Hypothalamus (tissue), 51 donors: Measurements from ENCODE around the gene EZR.

Experiments
- DNase-seq, 51 donors: peaks; one replicate each; lab custom pipeline; 2025; lab: John Stamatoyannopoulos, UW

The EZR gene

GRCh38 chr6:158819977-158820622 lies 932 bp upstream of the EZR start:
- DNase-seq, result no peak

- peak in 27 of 51 donors; percentile 13 to 61 (median 44) for DNase-seq
Observed at GRCh38 chr6:158818581-158819212, 471 bp downstream of the EZR start.

- DNase-seq, result peak in 38 of 51 donors; percentile 10 to 73 (median 48)
Observed at GRCh38 chr6:158817728-158818580, 1.2 kb downstream of the EZR start.

- peak in 5 of 51 donors; percentile 8 to 46 (median 13) for DNase-seq
Observed at GRCh38 chr6:158816803-158817727, 2.1 kb downstream of the EZR start.

GRCh38 chr6:158816329-158816728 lies 2.8 kb downstream of the EZR start:
- no peak for DNase-seq

- no peak for DNase-seq
Observed at GRCh38 chr6:158815907-158816306, 3.3 kb downstream of the EZR start.

- DNase-seq, result no peak
Observed at GRCh38 chr6:158815379-158815724, 3.8 kb downstream of the EZR start.

- DNase-seq, result no peak
Observed at GRCh38 chr6:158813032-158813431, 6.1 kb downstream of the EZR start.

GRCh38 chr6:158812611-158813010 lies 6.6 kb downstream of the EZR start:
- no peak for DNase-seq

- DNase-seq, result no peak
Observed at GRCh38 chr6:158810155-158811095, 8.7 kb downstream of the EZR start.

- no peak for DNase-seq
Observed at GRCh38 chr6:158808941-158809678, 10.1 kb downstream of the EZR start.

- DNase-seq, result no peak
Observed at GRCh38 chr6:158808442-158808833, 10.7 kb downstream of the EZR start.

- no peak for DNase-seq
Observed at GRCh38 chr6:158807515-158808441, 11.4 kb downstream of the EZR start.

GRCh38 chr6:158805698-158806377 lies 13.3 kb downstream of the EZR start:
- no peak for DNase-seq

- no peak for DNase-seq
Observed at GRCh38 chr6:158804207-158804606, 15.0 kb downstream of the EZR start.

GRCh38 chr6:158803733-158804143 lies 15.4 kb downstream of the EZR start:
- no peak for DNase-seq
